Keratinocyte (primary cell): ENCODE data around the gene TP63. TPM values are rescaled to one million over a fixed set of nuclear protein-coding genes. Genes with fewer than 3 reads are reported as not detected.
A peak's percentile ranks its signal among the peaks of the same experiment; 100 is the strongest.

Experiments used
- DNase-seq: peaks from one replicate; pipeline ENCODE4 v3.0.0-alpha.2; 2011; ENCODE audit warnings: low read depth, missing footprints, low spot score
- FAIRE-seq: peaks from 2 replicates; lab custom pipeline; 2011; peaks lifted over from hg19 to GRCh38; lab: Jason Lieb, UNC
- H2AFZ ChIP-seq: 2 replicates; pipeline ENCODE4 v1.6.0; 2012; ENCODE audit warnings: low read length, control low read depth, inconsistent platforms; ENCODE audit not compliant: control insufficient read depth
- H3K27ac ChIP-seq: 2 replicates; pipeline ENCODE4 v1.5.1; 2011; ENCODE audit warnings: low read length; ENCODE audit not compliant: control insufficient read depth, insufficient read depth
- H3K27me3 ChIP-seq: 3 replicates; pipeline ENCODE4 v1.6.0; 2011; ENCODE audit warnings: low read length; ENCODE audit not compliant: control insufficient read depth, insufficient read depth; ENCODE audit errors: extremely low read depth
- H3K36me3 ChIP-seq, 2 experiments: 2 replicates in 1 of 2; 3 replicates in 1 of 2; pipeline ENCODE4 v1.5.1; 2011; ENCODE audit warnings: low read length in 2 of 2, mild to moderate bottlenecking in 1 of 2; ENCODE audit not compliant: control insufficient read depth in 2 of 2, insufficient read depth in 2 of 2; ENCODE audit errors: extremely low read depth in 1 of 2
- H3K4me1 ChIP-seq: 3 replicates; pipeline ENCODE4 v1.5.1; 2011; ENCODE audit warnings: low read length; ENCODE audit not compliant: control insufficient read depth, insufficient read depth; ENCODE audit errors: extremely low read depth
- H3K4me2 ChIP-seq: 3 replicates; pipeline ENCODE4 v1.6.0; 2011; ENCODE audit warnings: low read depth, low read length; ENCODE audit not compliant: control insufficient read depth, insufficient read depth; ENCODE audit errors: extremely low read depth
- H3K4me3 ChIP-seq, 3 experiments: fragments of 200-600 bp in 1 of 3; sonication (generic) in 1 of 3; 2 replicates in 2 of 3; 3 replicates in 1 of 3; pipeline ENCODE4 v1.5.1; 2011 to 2016; ENCODE audit warnings: low read length in 3 of 3, mild to moderate bottlenecking in 3 of 3, control low read depth in 2 of 3, inconsistent platforms in 1 of 3, low read depth in 1 of 3, mixed read lengths in 1 of 3, mixed run types in 1 of 3, moderate library complexity in 1 of 3; ENCODE audit not compliant: control insufficient read depth in 2 of 3, insufficient read depth in 2 of 3; ENCODE audit errors: extremely low read depth in 1 of 3
- H3K79me2 ChIP-seq: 2 replicates; pipeline ENCODE4 v1.6.0; 2012; ENCODE audit warnings: low read length; ENCODE audit not compliant: control insufficient read depth, insufficient read depth
- H3K9ac ChIP-seq: 3 replicates; pipeline ENCODE4 v1.6.0; 2011; ENCODE audit warnings: low read length; ENCODE audit not compliant: control insufficient read depth, insufficient read depth; ENCODE audit errors: extremely low read depth
- H3K9me1 ChIP-seq: 3 replicates; pipeline ENCODE4 v1.6.0; 2011; ENCODE audit warnings: low read length; ENCODE audit not compliant: control insufficient read depth, insufficient read depth; ENCODE audit errors: extremely low read depth
- H3K9me3 ChIP-seq: 2 replicates; pipeline ENCODE4 v1.5.1; 2012; ENCODE audit warnings: low read depth, low read length; ENCODE audit not compliant: control insufficient read depth
- H4K20me1 ChIP-seq: 3 replicates; pipeline ENCODE4 v1.6.0; 2011; ENCODE audit warnings: low read length; ENCODE audit not compliant: control insufficient read depth, insufficient read depth; ENCODE audit errors: extremely low read depth
- CTCF ChIP-seq, 3 experiments: IDR thresholded peaks in 1 of 3; conservative IDR thresholded peaks in 1 of 3; optimal IDR thresholded peaks in 1 of 3; 2 replicates in 2 of 3; 3 replicates in 1 of 3; pipeline versions ENCODE3 to v1.5.1; 2011; ENCODE audit warnings: low read length in 3 of 3, mild to moderate bottlenecking in 3 of 3, moderate library complexity in 2 of 3, control low read depth in 1 of 3, inconsistent platforms in 1 of 3; ENCODE audit not compliant: insufficient read depth in 2 of 3; ENCODE audit errors: extremely low read depth in 1 of 3
- EZH2 ChIP-seq: IDR thresholded peaks from one replicate; pipeline ENCODE4 v1.6.1; 2012; ENCODE audit warnings: inconsistent platforms, mild to moderate bottlenecking, low read length, moderate library complexity
- dilution Hi-C: fragments of 300-500 bp; cut with MboI; formaldehyde crosslinking; loops from one replicate; pipeline ENCODE4 v1.7.0; 2020; ENCODE audit warnings: low sequenced_read_pairs; ENCODE audit not compliant: extremely low pct_ligation_motif_present
- polyA plus RNA-seq, 5 experiments: library from polyadenylated mRNA; depleted of rRNA in 3 of 5; stranded (reverse) in 3 of 5; stranded (forward) in 1 of 5; unstranded in 1 of 5; fragments of >200 nt; gene quantifications; 1 replicate in 1 of 5; 2 replicates in 3 of 5; 3 replicates in 1 of 5; pipeline versions ENCODE4 v1.2.1 to v1.2.3, GENCODE V29; 2011 to 2012; ENCODE audit warnings: missing spikeins in 2 of 5, low read depth in 1 of 5, low replicate concordance in 1 of 5

TP63 gene
- polyA plus RNA-seq, 1 donor (not counting 4 experiments of a cell fraction or from before 2014, with no cell fraction given) = 214 TPM

- FAIRE-seq = peak; percentile 78
These were observed 265.3 kb downstream of the TP63 start for GRCh38 chr3:189896533-189896932.

GRCh38 chr3:189897406-189897805 is 266.2 kb downstream of the TP63 start:
- H3K4me1 ChIP-seq = peaks cover 68% of the 10 kb centered on the region
- H3K9me1 ChIP-seq = no peaks in the 10 kb centered on the region
- H3K79me2 ChIP-seq = no peaks in the 10 kb centered on the region
- no peaks in the 10 kb centered on the region for H3K27me3 ChIP-seq
- H2AFZ ChIP-seq = no peak overlapping the region
- no peak overlapping the region for H3K9ac ChIP-seq
- H3K27ac ChIP-seq = peak overlapping the region; percentile 98
- dilution Hi-C loops = no loop called here
- H3K4me2 ChIP-seq = no peak overlapping the region
- DNase-seq (no peak), FAIRE-seq (peak; percentile 49)
- peaks cover 13 to 23% of the 10 kb centered on the region in 2 experiments for H3K36me3 ChIP-seq
- H4K20me1 ChIP-seq = no peaks in the 10 kb centered on the region
- H3K4me3 ChIP-seq = no peak overlapping the region
- TF ChIP-seq CTCF (optimal IDR thresholded peaks at IDR 0.05 in 1 of 3, IDR thresholded peaks at IDR 0.05 in 1 of 3, conservative IDR thresholded peaks at IDR 0.05 in 1 of 3; ENCODE audit: extremely low read depth in 1 of 3, insufficient read depth in 2 of 3, low read length in 3 of 3) (no peak), EZH2 (no peak)
- no peaks in the 10 kb centered on the region for H3K9me3 ChIP-seq

More at GRCh38 chr3:189896533-189896932, 265.3 kb downstream of the TP63 start:
- Histone ChIP-seq H3K4me2 (no peak overlapping the region), H3K27me3 (no peaks in the 10 kb centered on the region), H3K27ac (peak overlapping the region; percentile 42), H3K36me3 (peaks cover 16 to 30% of the 10 kb centered on the region in 2 experiments), H4K20me1 (no peaks in the 10 kb centered on the region), H3K9me1 (no peaks in the 10 kb centered on the region), H3K4me3 (no peak overlapping the region), H3K79me2 (no peaks in the 10 kb centered on the region), H2AFZ (no peak overlapping the region), H3K9ac (no peak overlapping the region), H3K4me1 (peaks cover 61% of the 10 kb centered on the region), H3K9me3 (no peaks in the 10 kb centered on the region)
- no peak for DNase-seq
- dilution Hi-C loops = no loop called here
- TF ChIP-seq CTCF (optimal IDR thresholded peaks at IDR 0.05 in 1 of 3, IDR thresholded peaks at IDR 0.05 in 1 of 3, conservative IDR thresholded peaks at IDR 0.05 in 1 of 3; ENCODE audit: extremely low read depth in 1 of 3, insufficient read depth in 2 of 3, low read length in 3 of 3) (no peak), EZH2 (no peak)
